KMS-11 (cell line): ENCODE results near the gene TMEM200C.

Experiments used
- H2AFZ ChIP-seq: fragments of 200-600 bp; sonication (generic); 2 replicates; pipeline ENCODE4 v1.6.1; 2016; ENCODE audit warnings: antibody characterized with exemption, mixed run types, low read depth
- H3K27ac ChIP-seq: fragments of 200-600 bp; sonication (generic); 2 replicates; pipeline ENCODE4 v1.6.1; 2016; ENCODE audit warnings: mild to moderate bottlenecking, mixed run types
- H3K27me3 ChIP-seq: fragments of 200-600 bp; sonication (generic); 2 replicates; pipeline ENCODE4 v1.6.1; 2017; ENCODE audit warnings: mild to moderate bottlenecking, low read depth, mixed run types, moderate library complexity; ENCODE audit not compliant: insufficient read depth
- H3K36me3 ChIP-seq: fragments of 200-600 bp; sonication (generic); 2 replicates; pipeline ENCODE4 v1.6.1; 2017; ENCODE audit warnings: mild to moderate bottlenecking, mixed run types; ENCODE audit not compliant: insufficient read depth
- H3K4me1 ChIP-seq: fragments of 200-600 bp; sonication (generic); 2 replicates; pipeline ENCODE4 v1.6.1; 2016; ENCODE audit warnings: mild to moderate bottlenecking, low read depth, mixed run types; ENCODE audit not compliant: poor library complexity, severe bottlenecking
- H3K4me2 ChIP-seq: fragments of 200-600 bp; sonication (generic); 2 replicates; pipeline ENCODE4 v1.7.0; 2016; ENCODE audit warnings: mild to moderate bottlenecking, mixed run types
- H3K4me3 ChIP-seq: fragments of 200-600 bp; sonication (generic); IDR thresholded peaks from 2 replicates; pipeline ENCODE4 v1.6.1; 2017; ENCODE audit warnings: low read depth, low read length, mixed read lengths; ENCODE audit not compliant: insufficient read depth
- H3K79me2 ChIP-seq: fragments of 200-600 bp; sonication (generic); 2 replicates; pipeline ENCODE4 v1.6.1; 2016; ENCODE audit warnings: low read depth, mixed run types; ENCODE audit not compliant: insufficient read depth
- H3K9ac ChIP-seq: fragments of 200-600 bp; sonication (generic); 2 replicates; pipeline ENCODE4 v1.6.1; 2016; ENCODE audit warnings: mild to moderate bottlenecking, mixed run types
- H4K20me1 ChIP-seq: fragments of 200-600 bp; sonication (generic); 2 replicates; pipeline ENCODE4 v1.6.1; 2016; ENCODE audit warnings: mild to moderate bottlenecking, mixed run types; ENCODE audit not compliant: insufficient read depth
- TF ChIP-seq, protein P1 (sequence below): fragments of 200-600 bp; sonication (generic); conservative IDR thresholded peaks from 2 replicates; pipeline ENCODE4 v1.6.1; 2017; ENCODE audit warnings: low read depth, mild to moderate bottlenecking, antibody characterized with exemption, low read length, moderate library complexity, mixed read lengths

TMEM200C gene

DNA sequence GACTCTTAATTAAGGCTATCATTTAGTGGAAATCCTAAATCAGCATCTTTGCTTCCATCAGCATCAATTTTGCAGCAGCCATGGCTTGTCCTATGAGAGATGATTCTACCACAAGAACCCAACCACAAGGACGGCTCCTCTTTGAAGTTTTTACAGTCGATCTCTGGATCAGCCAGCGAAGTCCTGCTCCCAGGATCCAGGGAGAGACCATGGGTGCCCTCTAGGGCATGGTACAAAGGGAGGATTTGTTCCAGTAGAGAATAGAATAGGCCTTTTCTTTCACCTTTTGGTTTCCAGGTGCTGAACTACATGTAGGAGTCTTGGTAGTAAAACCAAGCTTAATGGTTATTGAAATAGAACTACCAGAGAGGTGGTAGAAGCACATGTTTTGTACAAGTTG is 52.7 kb downstream of the TMEM200C start:
- Histone ChIP-seq H3K27me3 (no peaks in the 10 kb centered on the region), H3K4me1 (no peaks in the 10 kb centered on the region), H3K27ac (no peak overlapping the region), H3K79me2 (no peaks in the 10 kb centered on the region), H2AFZ (no peak overlapping the region), H3K4me2 (no peak overlapping the region), H4K20me1 (no peaks in the 10 kb centered on the region), H3K4me3 (no peak overlapping the region), H3K9ac (no peak overlapping the region), H3K36me3 (no peaks in the 10 kb centered on the region)
- TF ChIP-seq, protein P1, sequence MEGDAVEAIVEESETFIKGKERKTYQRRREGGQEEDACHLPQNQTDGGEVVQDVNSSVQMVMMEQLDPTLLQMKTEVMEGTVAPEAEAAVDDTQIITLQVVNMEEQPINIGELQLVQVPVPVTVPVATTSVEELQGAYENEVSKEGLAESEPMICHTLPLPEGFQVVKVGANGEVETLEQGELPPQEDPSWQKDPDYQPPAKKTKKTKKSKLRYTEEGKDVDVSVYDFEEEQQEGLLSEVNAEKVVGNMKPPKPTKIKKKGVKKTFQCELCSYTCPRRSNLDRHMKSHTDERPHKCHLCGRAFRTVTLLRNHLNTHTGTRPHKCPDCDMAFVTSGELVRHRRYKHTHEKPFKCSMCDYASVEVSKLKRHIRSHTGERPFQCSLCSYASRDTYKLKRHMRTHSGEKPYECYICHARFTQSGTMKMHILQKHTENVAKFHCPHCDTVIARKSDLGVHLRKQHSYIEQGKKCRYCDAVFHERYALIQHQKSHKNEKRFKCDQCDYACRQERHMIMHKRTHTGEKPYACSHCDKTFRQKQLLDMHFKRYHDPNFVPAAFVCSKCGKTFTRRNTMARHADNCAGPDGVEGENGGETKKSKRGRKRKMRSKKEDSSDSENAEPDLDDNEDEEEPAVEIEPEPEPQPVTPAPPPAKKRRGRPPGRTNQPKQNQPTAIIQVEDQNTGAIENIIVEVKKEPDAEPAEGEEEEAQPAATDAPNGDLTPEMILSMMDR, result no peak

DNA sequence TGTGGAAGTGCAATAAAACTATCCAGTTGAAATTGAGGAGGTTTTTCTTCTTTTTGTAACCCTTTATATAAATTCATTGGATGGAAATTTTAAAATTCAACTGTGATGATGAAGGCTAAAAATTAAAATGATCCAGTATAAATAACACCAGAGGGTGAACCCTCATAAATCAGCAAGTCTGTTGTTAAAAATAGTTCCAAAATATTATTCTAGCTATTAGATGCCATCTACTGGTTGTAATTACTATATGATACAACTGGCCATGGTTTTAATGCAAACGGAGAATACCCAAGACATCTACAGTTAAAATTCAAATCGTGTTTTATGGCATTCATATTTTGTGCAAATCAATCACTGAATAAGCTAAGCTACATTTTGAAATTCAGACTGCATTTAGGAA is 53.8 kb downstream of the TMEM200C start:
- Histone ChIP-seq H4K20me1 (no peaks in the 10 kb centered on the region), H3K4me3 (no peak overlapping the region), H3K9ac (no peak overlapping the region), H3K27ac (no peak overlapping the region), H3K4me1 (no peaks in the 10 kb centered on the region), H3K79me2 (no peaks in the 10 kb centered on the region), H2AFZ (no peak overlapping the region), H3K27me3 (no peaks in the 10 kb centered on the region), H3K36me3 (no peaks in the 10 kb centered on the region), H3K4me2 (no peak overlapping the region)
- TF ChIP-seq, protein P1, result no peak

DNA sequence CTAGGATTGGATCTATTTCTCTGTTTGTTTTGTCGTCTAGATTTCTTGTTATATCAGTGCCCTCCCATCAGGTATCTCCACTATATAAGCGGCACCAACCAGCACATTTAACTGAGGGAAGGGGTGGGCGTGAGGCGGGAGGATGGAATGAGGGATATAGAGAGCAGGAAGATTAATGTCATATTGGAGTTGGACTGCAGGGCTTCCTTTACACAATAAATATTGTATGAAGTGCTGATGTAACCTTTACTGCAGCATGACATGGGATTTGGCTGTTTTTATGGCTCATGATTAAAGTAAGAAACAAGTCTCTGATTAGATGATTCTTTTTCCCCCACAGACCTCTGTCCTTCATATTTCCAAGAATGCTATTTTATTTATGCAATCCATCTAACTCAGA is 54.8 kb downstream of the TMEM200C start:
- H3K79me2 ChIP-seq, result no peaks in the 10 kb centered on the region
- TF ChIP-seq, protein P1, result no peak
- no peak overlapping the region for H3K9ac ChIP-seq
- H2AFZ ChIP-seq, result no peak overlapping the region
- no peaks in the 10 kb centered on the region for H3K27me3 ChIP-seq
- H3K4me1 ChIP-seq, result no peaks in the 10 kb centered on the region
- no peak overlapping the region for H3K4me2 ChIP-seq
- H3K27ac ChIP-seq, result no peak overlapping the region
- H3K36me3 ChIP-seq, result no peaks in the 10 kb centered on the region
- H4K20me1 ChIP-seq, result no peaks in the 10 kb centered on the region
- no peak overlapping the region for H3K4me3 ChIP-seq

DNA sequence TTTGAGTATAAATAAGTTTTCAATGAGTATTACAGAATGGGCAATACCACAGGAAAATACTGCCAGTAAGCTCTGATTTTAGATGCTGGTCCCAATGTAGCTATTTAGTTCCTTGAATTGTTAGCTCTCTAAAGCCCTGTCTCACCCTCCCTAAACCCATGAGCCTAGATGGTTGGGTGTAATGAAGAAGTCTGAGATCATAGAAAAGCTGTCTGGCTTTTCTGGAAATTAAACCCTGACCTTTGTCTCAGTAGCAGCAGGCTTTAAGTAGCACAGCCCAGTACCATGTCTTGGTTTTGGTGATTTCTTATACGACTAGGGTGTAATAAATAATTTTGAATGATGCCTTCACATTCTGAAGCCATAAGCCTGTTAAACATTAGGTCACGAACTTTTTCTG is 55.3 kb downstream of the TMEM200C start:
- Histone ChIP-seq H3K4me3 (no peak overlapping the region), H3K79me2 (no peaks in the 10 kb centered on the region), H3K27ac (no peak overlapping the region), H3K36me3 (no peaks in the 10 kb centered on the region), H2AFZ (no peak overlapping the region), H3K9ac (no peak overlapping the region), H3K4me1 (no peaks in the 10 kb centered on the region), H4K20me1 (no peaks in the 10 kb centered on the region), H3K4me2 (no peak overlapping the region), H3K27me3 (no peaks in the 10 kb centered on the region)
- TF ChIP-seq, protein P1, result no peak

DNA sequence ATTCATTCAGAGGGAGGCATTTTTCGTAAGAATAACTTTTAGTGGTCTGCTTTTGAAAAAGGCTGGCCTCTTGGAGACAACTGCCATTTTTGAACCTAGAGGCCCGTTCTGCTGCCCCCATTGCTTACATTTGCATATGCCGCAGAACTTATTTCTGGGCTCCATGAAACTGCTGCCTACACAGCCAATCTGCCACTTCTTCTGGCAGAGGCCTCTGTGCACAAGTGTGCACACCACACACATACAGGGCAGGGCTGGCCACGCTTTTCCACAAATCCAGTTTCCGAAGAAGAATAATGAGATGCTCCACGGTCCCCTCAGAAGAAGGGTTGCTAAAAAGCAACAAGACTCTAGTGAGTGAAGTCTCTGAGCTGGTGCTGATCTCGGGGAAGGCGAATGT is 56.2 kb downstream of the TMEM200C start:
- H3K27ac ChIP-seq, result no peak overlapping the region
- no peak overlapping the region for H3K4me2 ChIP-seq
- H3K27me3 ChIP-seq, result no peaks in the 10 kb centered on the region
- H2AFZ ChIP-seq, result no peak overlapping the region
- no peaks in the 10 kb centered on the region for H3K79me2 ChIP-seq
- H3K4me3 ChIP-seq, result no peak overlapping the region
- TF ChIP-seq, protein P1, result no peak
- no peaks in the 10 kb centered on the region for H3K36me3 ChIP-seq
- H4K20me1 ChIP-seq, result no peaks in the 10 kb centered on the region
- no peaks in the 10 kb centered on the region for H3K4me1 ChIP-seq
- H3K9ac ChIP-seq, result no peak overlapping the region
